Measurements from ENCODE around the gene NEUROG1.

NEUROG1 gene

GRCh38 chr5:135565266-135565665, 29.5 kb upstream of the NEUROG1 start:
- TF ChIP-seq ZNF660 (tag by site-specific recombination; IDR thresholded peaks at IDR 0.05) (no peak), ZNF488 (tag by site-specific recombination; IDR thresholded peaks at IDR 0.05) (no peak), ZNF19 (tag by site-specific recombination; IDR thresholded peaks at IDR 0.05; ENCODE audit: low read depth) (no peak), ZNF521 (tag by site-specific recombination; IDR thresholded peaks at IDR 0.05) (no peak)
- TF ChIP-seq, protein P1, sequence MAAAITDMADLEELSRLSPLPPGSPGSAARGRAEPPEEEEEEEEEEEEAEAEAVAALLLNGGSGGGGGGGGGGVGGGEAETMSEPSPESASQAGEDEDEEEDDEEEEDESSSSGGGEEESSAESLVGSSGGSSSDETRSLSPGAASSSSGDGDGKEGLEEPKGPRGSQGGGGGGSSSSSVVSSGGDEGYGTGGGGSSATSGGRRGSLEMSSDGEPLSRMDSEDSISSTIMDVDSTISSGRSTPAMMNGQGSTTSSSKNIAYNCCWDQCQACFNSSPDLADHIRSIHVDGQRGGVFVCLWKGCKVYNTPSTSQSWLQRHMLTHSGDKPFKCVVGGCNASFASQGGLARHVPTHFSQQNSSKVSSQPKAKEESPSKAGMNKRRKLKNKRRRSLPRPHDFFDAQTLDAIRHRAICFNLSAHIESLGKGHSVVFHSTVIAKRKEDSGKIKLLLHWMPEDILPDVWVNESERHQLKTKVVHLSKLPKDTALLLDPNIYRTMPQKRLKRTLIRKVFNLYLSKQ (tag by site-specific recombination; IDR thresholded peaks at IDR 0.05; ENCODE audit: borderline replicate concordance), result no peak
- TF ChIP-seq, protein P2, sequence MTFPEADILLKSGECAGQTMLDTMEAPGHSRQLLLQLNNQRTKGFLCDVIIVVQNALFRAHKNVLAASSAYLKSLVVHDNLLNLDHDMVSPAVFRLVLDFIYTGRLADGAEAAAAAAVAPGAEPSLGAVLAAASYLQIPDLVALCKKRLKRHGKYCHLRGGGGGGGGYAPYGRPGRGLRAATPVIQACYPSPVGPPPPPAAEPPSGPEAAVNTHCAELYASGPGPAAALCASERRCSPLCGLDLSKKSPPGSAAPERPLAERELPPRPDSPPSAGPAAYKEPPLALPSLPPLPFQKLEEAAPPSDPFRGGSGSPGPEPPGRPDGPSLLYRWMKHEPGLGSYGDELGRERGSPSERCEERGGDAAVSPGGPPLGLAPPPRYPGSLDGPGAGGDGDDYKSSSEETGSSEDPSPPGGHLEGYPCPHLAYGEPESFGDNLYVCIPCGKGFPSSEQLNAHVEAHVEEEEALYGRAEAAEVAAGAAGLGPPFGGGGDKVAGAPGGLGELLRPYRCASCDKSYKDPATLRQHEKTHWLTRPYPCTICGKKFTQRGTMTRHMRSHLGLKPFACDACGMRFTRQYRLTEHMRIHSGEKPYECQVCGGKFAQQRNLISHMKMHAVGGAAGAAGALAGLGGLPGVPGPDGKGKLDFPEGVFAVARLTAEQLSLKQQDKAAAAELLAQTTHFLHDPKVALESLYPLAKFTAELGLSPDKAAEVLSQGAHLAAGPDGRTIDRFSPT (tag by site-specific recombination; IDR thresholded peaks at IDR 0.05), result no peak
- ChIA-PET CTCF (interaction anchor here (0.8 to 17.7 kb wide), 27 partner anchors 11 to 647 kb away, joined by 3 to 575 read pairs (median 6); partner anchors contain the start of genes CXCL14 and SLC25A48), POLR2A (no interaction called here)
- Histone ChIP-seq H3K9me3 (ENCODE audit: control insufficient read depth, insufficient read depth, low read depth, low read length) (no peaks in the 10 kb centered on the region), H3K27ac (ENCODE audit: extremely low read depth, low read depth, low read length) (no peak overlapping the region), H3K36me3 (ENCODE audit: control insufficient read depth in 2 of 2, insufficient read depth in 1 of 2, low read length in 2 of 2) (no peaks in the 10 kb centered on the region), H3K4me1 (ENCODE audit: control insufficient read depth, insufficient read depth, low read length) (no peaks in the 10 kb centered on the region), H3K4me3 (ENCODE audit: low read depth, low read length) (no peak overlapping the region)

DNA sequence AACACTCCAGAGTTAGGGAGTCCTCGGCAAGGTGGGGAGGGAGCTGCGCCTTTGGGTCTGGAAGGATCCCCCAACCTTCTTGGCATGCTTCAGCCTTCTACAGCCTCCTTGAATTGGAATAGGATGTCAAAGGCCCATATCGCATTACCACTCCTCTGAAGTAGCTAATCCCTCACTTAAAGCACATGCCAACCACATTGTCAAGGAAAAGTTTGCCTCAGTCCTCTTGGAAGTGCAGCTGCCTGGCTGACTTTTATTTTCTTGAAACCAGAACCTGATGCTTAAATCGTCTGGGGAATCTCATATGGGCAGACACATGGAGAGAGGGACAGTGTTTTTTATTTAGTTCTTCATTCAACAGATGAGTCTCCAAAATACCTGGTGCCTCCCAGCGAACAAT, 28.6 kb upstream of the NEUROG1 start:
- Histone ChIP-seq H3K27ac (ENCODE audit: extremely low read depth, low read depth, low read length) (no peak overlapping the region), H3K4me1 (ENCODE audit: control insufficient read depth, insufficient read depth, low read length) (no peaks in the 10 kb centered on the region), H3K4me3 (ENCODE audit: low read depth, low read length) (no peak overlapping the region), H3K9me3 (ENCODE audit: control insufficient read depth, insufficient read depth, low read depth, low read length) (no peaks in the 10 kb centered on the region), H3K36me3 (ENCODE audit: control insufficient read depth in 2 of 2, insufficient read depth in 1 of 2, low read length in 2 of 2) (no peaks in the 10 kb centered on the region)
- ChIA-PET POLR2A (no interaction called here), CTCF (interaction anchor here (0.6 to 17.7 kb wide), 8 partner anchors 9 to 977 kb away, joined by 3 to 575 read pairs (median 34); partner anchors contain the start of gene SLC25A48)
- TF ChIP-seq TSHZ1 (tag by site-specific recombination; IDR thresholded peaks at IDR 0.05; ENCODE audit: borderline replicate concordance), result no peak
- no peak for TF ChIP-seq ZNF221 (tag by site-specific recombination; IDR thresholded peaks at IDR 0.05; ENCODE audit: borderline replicate concordance)
- no peak for TF ChIP-seq ZNF423 (tag by site-specific recombination; IDR thresholded peaks at IDR 0.05)

DNA sequence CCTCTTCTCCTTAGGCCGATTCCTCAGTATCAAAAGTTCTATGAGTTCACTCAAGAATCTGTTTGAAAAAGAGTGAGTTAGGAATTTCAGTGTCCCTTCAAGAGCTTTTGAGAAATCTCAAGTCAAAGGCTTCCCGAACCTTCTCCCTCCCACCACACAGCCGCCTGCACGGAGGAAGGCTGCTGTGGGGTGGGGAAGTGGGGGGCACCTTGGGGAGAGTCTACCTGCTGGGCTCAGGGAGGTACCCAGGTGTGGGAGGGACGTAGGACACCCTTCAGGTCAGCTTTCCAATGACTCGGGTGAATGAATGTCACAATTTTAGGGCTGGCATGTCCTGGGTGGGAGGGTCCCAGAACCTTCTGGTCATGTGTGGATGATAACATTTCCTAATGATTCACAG, 25.5 kb upstream of the NEUROG1 start:
- Histone ChIP-seq H3K36me3 (ENCODE audit: control insufficient read depth in 2 of 2, insufficient read depth in 1 of 2, low read length in 2 of 2) (no peaks in the 10 kb centered on the region), H3K4me3 (ENCODE audit: low read depth, low read length) (no peak overlapping the region), H3K9me3 (ENCODE audit: control insufficient read depth, insufficient read depth, low read depth, low read length) (no peaks in the 10 kb centered on the region), H3K27ac (ENCODE audit: extremely low read depth, low read depth, low read length) (no peak overlapping the region), H3K4me1 (ENCODE audit: control insufficient read depth, insufficient read depth, low read length) (no peaks in the 10 kb centered on the region)
- CTCF ChIA-PET, result interaction anchor here (0.5 to 17.7 kb wide), 48 partner anchors 8 to 520 kb away, joined by 3 to 575 read pairs (median 4); partner anchors contain the start of gene SLC25A48
- POLR2A ChIA-PET, result no interaction called here
- TF ChIP-seq, protein P3, sequence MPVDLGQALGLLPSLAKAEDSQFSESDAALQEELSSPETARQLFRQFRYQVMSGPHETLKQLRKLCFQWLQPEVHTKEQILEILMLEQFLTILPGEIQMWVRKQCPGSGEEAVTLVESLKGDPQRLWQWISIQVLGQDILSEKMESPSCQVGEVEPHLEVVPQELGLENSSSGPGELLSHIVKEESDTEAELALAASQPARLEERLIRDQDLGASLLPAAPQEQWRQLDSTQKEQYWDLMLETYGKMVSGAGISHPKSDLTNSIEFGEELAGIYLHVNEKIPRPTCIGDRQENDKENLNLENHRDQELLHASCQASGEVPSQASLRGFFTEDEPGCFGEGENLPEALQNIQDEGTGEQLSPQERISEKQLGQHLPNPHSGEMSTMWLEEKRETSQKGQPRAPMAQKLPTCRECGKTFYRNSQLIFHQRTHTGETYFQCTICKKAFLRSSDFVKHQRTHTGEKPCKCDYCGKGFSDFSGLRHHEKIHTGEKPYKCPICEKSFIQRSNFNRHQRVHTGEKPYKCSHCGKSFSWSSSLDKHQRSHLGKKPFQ (tag by site-specific recombination; IDR thresholded peaks at IDR 0.05), result no peak
- TF ChIP-seq ZNF624 (tag by site-specific recombination; IDR thresholded peaks at IDR 0.05) (no peak), REPIN1 (tag by site-specific recombination; IDR thresholded peaks at IDR 0.05; ENCODE audit: low read depth) (no peak)

Measured in HEK293 (cell line).